Body of pancreas (tissue), 4 donors: ENCODE results near the gene RBP3. TPM values are rescaled to one million over a fixed set of nuclear protein-coding genes. Genes with fewer than 3 reads are reported as not detected.
A peak's percentile ranks its signal among the peaks of the same experiment; 100 is the strongest.

Experiments used
- ATAC-seq: fragments of 150-250 bp; one replicate; pipeline ENCODE4 v1.9.1; 2016
- DNase-seq, 4 donors: peaks; one replicate each; pipeline ENCODE4 v3.0.0-alpha.2; 2019
- H3K27ac ChIP-seq, 4 donors: fragments of 200-600 bp; sonication (generic); 1 replicate in 3 of 4; 2 replicates in 1 of 4; pipeline versions ENCODE4 v1.5.1 to v1.6.1; 2016 to 2019; ENCODE audit warnings: mild to moderate bottlenecking in 1 of 4, mixed read lengths in 1 of 4, moderate library complexity in 1 of 4
- H3K27me3 ChIP-seq, 2 donors: fragments of 200-600 bp; sonication (generic); one replicate each; pipeline ENCODE4 v1.6.0; 2016; ENCODE audit warnings: mild to moderate bottlenecking in 1 of 2
- H3K36me3 ChIP-seq, 2 donors: fragments of 200-600 bp; sonication (generic); replicated peaks in 1 of 2; 2 replicates each; pipeline ENCODE4 v1.5.1; 2016; ENCODE audit warnings: low read depth in 2 of 2; ENCODE audit not compliant: insufficient read depth in 1 of 2
- H3K4me1 ChIP-seq: fragments of 200-600 bp; sonication (generic); one replicate; pipeline ENCODE4 v1.6.0; 2016
- H3K4me3 ChIP-seq, 2 donors: fragments of 200-600 bp; sonication (generic); 1 replicate in 1 of 2; 2 replicates in 1 of 2; pipeline ENCODE4 v1.5.1; 2016 to 2019
- H3K9me3 ChIP-seq, 3 donors: fragments of 200-600 bp; sonication (generic); 1 replicate in 2 of 3; 2 replicates in 1 of 3; pipeline ENCODE4 v1.5.1; 2016
- CTCF ChIP-seq, 7 experiments: fragments of 450-650 bp in 4 of 7; fragments of 200-600 bp in 3 of 7; sonication (generic) in 3 of 7; IDR thresholded peaks; one replicate each; pipeline ENCODE4 v1.5.1; 2016 to 2019; ENCODE audit warnings: antibody characterized with exemption in 7 of 7
- POLR2A ChIP-seq, 3 donors: fragments of 450-650 bp; IDR thresholded peaks; one replicate each; pipeline ENCODE4 v1.6.1; 2016; ENCODE audit warnings: antibody characterized with exemption in 3 of 3, mild to moderate bottlenecking in 2 of 3
- WGBS, 2 donors: methylation state at CpG; one replicate each; pipeline ENCODE4 v1.1.5; 2017; 5-methylcytosine and 5-hydroxymethylcytosine counted together
- intact Hi-C: fragments of 100-400 bp; cut with DNase I; formaldehyde crosslinking; loops from one replicate; pipeline ENCODE4 v1.15.1; 2023
- total RNA-seq, 2 donors: library from RNA; depleted of rRNA; stranded (reverse); fragments of >200 nt; gene quantifications; one replicate each; pipeline ENCODE4 v1.1.0, GENCODE V29; 2016

RBP3 gene
- total RNA-seq, 2 donors from 2014 or later = not detected

GRCh38 chr10:47306387-47307210, 41.6 kb upstream of the RBP3 start:
- intact Hi-C loops = no loop called here
- Histone ChIP-seq H3K27ac (peak overlapping the region; percentile 57 to 79 (median 64)), H3K36me3 (no peaks in the 10 kb centered on the region), H3K9me3 (no peaks in the 10 kb centered on the region), H3K27me3 (no peaks in the 10 kb centered on the region), H3K4me3 (no peak overlapping the region), H3K4me1 (peaks cover 95% of the 10 kb centered on the region)
- peak; percentile 67 to 80 (median 76) for DNase-seq
- peak; percentile 54 for ATAC-seq
- peak in 1 of 3 donors; percentile 32 for TF ChIP-seq POLR2A (IDR thresholded peaks at IDR 0.05)
- no peak for TF ChIP-seq CTCF (IDR thresholded peaks at IDR 0.05)
- 29 to 41% methylated on average over 10 of the region's 10 CpGs for WGBS, 2 donors

GRCh38 chr10:47307381-47307780, 40.8 kb upstream of the RBP3 start:
- WGBS, 2 donors = 87 to 89% methylated on average over 3 of the region's 3 CpGs
- TF ChIP-seq POLR2A (IDR thresholded peaks at IDR 0.05) = no peak
- no peak for TF ChIP-seq CTCF (IDR thresholded peaks at IDR 0.05)
- no peak overlapping the region for H3K4me3 ChIP-seq
- intact Hi-C loops = no loop called here
- no peaks in the 10 kb centered on the region for H3K36me3 ChIP-seq
- no peak for DNase-seq
- H3K9me3 ChIP-seq = no peaks in the 10 kb centered on the region
- ATAC-seq = no peak
- H3K27me3 ChIP-seq = no peaks in the 10 kb centered on the region
- H3K4me1 ChIP-seq = peaks cover 95% of the 10 kb centered on the region
- H3K27ac ChIP-seq = peak overlapping the region; percentile 32 to 79 (median 64)

- DNase-seq (peak; percentile 45 to 65 (median 57)), ATAC-seq (no peak)
- 40 to 46% methylated on average over 9 of the region's 9 CpGs for WGBS, 2 donors
- Histone ChIP-seq H3K4me1 (peaks cover 81% of the 10 kb centered on the region), H3K27ac (peak overlapping the region in 3 of 4 donors; percentile 55 to 83 (median 72)), H3K27me3 (no peaks in the 10 kb centered on the region), H3K36me3 (peaks cover 0 to 1% of the 10 kb centered on the region in 2 donors), H3K4me3 (no peak overlapping the region), H3K9me3 (no peaks in the 10 kb centered on the region)
- intact Hi-C loops = no loop called here
- TF ChIP-seq CTCF (IDR thresholded peaks at IDR 0.05) (no peak), POLR2A (IDR thresholded peaks at IDR 0.05) (no peak)
These were observed 39.4 kb upstream of the RBP3 start for GRCh38 chr10:47308775-47309174.

GRCh38 chr10:47309408-47310089, 38.6 kb upstream of the RBP3 start:
- 79 to 89% methylated on average over 27 to 33 of the region's 34 CpGs for WGBS, 2 donors
- no peak overlapping the region for H3K4me3 ChIP-seq
- no peak for ATAC-seq
- no peaks in the 10 kb centered on the region for H3K27me3 ChIP-seq
- no peaks in the 10 kb centered on the region for H3K9me3 ChIP-seq
- peaks cover 0 to 1% of the 10 kb centered on the region in 2 donors for H3K36me3 ChIP-seq
- TF ChIP-seq POLR2A (IDR thresholded peaks at IDR 0.05) (no peak), CTCF (IDR thresholded peaks at IDR 0.05) (peak in 3 of 7 experiments; percentile 20 to 27 (median 22))
- peaks cover 77% of the 10 kb centered on the region for H3K4me1 ChIP-seq
- intact Hi-C loops = no loop called here
- DNase-seq = no peak
- peak overlapping the region; percentile 54 to 83 (median 72) for H3K27ac ChIP-seq
